ENCODE measurements around the gene IL12RB2.

The IL12RB2 gene

DNA sequence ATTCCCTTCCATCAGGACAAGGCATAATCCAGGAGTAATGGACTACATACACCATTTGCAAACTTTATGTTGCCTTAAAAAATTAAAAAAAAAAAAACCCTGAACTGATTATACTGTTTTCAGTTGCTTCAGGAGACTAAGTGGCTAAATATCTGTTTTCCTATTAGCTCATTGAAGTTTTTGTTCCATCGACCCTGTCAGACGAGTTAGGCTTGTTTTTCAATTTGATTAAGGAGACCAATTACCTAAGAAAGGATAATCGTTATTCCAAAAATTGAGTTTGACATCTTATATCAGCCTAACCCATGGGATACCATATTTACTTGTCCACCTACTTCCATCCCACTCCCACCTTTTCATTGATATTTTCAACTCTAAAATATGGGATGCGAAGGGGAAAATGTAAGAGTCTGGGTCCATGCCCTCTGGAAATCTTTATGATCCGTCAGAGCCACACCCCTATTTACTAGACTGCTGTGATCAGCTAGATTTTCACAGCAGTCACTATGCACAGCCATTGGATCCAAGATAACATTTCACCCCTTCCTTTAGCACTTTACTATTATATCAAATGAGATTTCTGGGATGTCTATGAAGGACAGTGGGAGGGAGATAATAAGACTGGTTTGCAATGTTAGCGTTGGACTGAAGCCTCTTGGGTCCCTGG lies 41.0 kb downstream of the IL12RB2 start:
- no peak for DNase-seq (ENCODE audit: low spot score)

DNA sequence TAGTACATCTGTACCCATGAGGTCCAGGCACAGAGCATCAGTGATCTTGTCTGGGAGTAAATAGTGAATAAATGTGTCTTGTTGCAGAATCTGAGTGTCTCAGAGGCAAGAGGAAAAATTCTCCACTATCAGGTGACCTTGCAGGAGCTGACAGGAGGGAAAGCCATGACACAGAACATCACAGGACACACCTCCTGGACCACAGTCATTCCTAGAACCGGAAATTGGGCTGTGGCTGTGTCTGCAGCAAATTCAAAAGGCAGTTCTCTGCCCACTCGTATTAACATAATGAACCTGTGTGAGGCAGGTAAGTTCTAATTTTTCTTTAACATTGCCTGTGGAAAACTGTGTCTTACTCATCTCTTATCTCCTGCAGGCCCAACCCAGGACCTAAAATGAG lies 43.1 kb downstream of the IL12RB2 start:
- DNase-seq (ENCODE audit: low spot score): no peak

DNA sequence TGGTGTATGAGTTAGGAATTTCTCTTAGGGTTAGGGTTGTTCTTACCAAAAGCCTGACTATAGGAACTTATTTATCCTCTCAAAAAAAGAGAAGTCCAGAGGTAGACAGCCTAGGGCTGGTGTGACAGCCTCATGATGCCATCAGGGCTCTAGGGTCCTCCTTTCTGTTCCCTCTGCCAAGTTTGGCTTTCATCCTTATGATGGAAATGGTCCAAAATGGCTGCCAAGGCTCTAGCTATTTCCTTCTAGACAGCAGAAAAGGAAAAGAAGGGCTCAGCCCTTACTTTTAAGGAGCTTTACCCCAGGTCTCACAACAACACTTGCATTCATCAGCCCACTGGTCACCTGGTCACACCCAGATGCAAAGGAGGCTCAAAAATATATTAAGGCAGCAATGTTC lies 44.5 kb downstream of the IL12RB2 start:
- DNase-seq (ENCODE audit: low spot score): no peak

DNA sequence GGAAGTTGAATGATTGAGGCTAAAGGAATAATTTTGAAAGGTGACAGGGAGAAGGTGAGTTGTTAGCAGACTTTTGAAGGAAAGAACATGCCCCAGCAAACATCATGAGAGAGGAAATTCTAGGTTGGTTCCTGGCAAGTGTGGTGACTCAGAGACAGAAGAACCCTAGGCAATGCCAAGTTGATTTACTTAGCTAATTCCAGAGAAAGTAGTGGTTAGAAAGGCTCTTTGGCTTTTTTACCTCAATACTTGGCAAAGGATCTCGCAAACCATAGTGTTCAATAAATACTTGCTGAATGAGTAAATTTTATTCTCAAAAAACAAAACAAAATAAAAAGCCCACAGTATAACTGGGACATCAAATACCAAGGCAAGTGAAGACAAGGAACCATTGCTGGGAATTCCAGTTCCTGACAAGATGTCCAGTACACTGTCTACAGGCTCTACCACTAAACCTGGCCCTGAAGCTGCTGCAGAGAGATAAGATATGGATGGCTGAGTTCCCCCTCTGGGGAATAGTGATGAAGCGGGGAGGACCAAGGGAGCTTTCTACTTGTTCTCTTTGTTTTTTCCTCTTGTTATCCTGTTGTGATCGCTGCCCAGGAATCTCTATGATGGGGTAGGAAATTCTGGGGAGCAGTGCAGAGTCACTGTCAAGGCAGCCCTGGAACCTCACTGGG lies 48.2 kb downstream of the IL12RB2 start:
- no peak for DNase-seq (ENCODE audit: low spot score)

DNA sequence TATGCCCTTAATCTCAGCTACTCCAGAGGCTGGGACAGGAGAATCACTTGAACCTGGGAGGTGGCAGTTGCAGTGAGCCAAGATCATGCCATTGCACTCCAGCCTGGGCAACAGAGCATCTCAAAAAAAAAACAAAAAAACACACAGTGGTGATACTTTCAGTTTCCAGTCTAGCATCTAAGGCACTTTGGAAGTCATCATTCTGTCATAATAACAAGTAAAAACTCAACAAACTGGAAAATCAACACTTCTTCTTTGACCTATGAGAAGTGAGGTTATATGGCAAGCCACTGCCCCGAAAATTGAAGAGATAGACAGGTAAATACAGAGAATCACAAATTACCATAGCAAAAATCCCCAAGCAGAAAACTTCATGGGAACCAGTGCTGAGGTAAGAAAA lies 51.9 kb downstream of the IL12RB2 start:
- DNase-seq (ENCODE audit: low spot score): no peak

DNA sequence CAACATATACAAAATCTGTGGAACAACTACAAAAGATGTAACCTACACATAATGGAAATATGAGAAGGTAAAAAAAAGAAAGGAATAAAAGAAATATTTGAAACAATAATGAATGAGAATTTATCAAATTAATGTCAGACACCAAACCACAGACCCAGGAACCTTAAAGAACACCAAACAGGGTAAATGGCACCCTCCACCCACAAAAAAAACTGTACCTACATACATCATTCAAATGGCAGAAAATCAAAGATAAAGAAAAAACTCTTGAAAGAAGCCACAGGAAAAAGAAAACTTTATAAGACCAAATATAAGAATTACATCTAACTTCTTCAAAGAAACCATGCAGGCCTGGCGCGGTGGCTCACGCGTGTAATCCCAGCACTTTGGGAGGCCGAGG lies 54.0 kb downstream of the IL12RB2 start:
- DNase-seq (ENCODE audit: low spot score): no peak

DNA sequence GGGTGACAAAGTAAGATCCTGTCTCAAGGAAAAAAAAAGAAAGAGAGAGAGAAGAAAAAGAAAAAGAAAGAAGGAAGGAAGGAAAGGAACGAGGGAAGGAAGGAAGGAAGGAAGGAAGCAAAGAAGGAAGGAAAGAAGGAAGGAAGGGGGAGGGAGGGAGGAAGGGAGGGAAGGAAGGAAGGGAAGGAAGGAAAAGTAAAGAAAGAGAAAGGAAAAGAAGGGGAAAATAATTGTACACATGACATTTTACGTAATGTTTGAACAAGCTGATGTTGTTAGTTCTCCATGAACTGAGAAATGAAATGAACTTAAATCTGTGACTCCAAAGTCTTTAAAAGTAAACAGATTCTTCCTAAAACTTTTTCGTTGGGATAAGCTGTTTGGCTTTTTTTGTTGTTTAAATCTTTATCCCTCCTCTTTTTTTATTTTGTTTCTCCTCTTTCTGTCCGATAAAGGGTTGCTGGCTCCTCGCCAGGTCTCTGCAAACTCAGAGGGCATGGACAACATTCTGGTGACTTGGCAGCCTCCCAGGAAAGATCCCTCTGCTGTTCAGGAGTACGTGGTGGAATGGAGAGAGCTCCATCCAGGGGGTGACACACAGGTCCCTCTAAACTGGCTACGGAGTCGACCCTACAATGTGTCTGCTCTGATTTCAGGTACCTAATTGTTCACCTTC lies 59.8 kb downstream of the IL12RB2 start:
- no peak for DNase-seq (ENCODE audit: low spot score)

DNA sequence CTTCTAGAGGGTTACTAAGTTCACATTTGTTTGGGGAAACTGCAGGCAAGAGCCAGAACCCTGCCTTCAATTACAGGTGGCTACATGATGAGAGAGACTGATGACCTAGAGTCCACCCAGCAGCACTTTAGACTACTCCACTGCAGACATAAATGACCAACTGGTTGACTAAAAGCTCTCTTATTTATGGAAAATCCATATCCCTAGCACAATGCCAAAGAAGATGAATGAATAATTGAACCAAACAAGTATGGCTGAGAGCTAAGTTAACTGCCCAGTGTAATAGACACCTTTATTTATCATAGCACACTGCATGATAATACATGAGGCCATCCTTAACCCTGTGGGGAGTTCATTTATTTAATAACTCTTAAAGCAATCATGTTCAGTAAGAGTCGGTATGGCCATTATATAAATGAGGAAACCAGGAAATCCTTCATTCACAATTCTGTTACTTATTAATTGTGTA lies 60.4 kb downstream of the IL12RB2 start:
- DNase-seq (ENCODE audit: low spot score): no peak

DNA sequence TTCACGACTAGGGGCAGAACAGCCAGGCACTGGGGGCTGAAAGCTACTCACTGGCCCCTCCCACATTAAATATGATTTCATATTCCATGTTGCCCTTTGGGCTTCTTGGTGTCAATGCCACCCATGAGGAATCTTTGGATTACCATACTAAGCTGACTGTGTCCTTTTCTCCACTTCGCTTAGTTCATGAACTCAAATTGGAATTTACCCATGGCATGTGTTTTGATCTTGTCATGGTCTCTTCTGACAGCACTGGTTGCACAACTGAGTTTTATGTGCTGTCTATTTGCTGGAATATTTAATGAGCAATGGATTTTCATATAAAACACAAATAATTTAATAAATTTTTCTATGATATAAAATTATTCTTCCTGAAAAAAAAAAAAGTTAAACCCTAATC lies 63.4 kb downstream of the IL12RB2 start:
- no peak for DNase-seq (ENCODE audit: low spot score)

DNA sequence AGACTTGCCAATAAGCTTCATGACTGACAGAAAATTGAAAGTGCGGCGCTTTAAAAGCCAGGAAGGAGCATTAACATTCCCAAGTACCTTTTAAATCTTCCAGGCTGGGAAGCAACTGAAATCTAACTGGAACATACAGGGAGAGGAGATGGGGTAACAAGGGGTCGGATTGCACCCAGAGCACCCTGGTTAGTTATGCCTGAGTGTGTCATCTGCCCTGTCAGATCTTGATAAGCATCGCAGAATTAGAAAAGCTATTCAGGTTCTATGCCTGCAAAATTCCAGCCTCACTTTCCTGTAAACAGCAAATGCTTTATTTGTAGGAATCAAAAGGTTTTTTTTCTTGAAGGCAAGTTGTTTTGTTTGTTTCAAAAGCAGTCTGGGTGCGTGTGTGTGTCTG lies 64.0 kb downstream of the IL12RB2 start:
- no peak for DNase-seq (ENCODE audit: low spot score)

DNA sequence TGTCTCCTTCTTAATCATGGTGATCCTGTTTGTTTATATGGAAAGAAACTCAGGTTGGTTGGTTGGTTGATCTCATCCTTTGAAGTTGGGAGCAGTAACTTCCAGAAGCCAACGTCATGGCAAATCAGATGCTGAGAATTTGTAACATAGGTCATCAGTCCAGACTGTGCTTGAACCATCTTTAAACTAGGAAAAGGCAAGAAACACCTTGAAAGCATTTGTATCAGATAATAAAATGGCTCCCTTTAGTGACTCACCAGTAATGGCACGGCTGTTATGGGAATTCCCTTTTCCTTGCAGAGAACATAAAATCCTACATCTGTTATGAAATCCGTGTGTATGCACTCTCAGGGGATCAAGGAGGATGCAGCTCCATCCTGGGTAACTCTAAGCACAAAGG lies 64.5 kb downstream of the IL12RB2 start:
- no peak for DNase-seq (ENCODE audit: low spot score)

DNA sequence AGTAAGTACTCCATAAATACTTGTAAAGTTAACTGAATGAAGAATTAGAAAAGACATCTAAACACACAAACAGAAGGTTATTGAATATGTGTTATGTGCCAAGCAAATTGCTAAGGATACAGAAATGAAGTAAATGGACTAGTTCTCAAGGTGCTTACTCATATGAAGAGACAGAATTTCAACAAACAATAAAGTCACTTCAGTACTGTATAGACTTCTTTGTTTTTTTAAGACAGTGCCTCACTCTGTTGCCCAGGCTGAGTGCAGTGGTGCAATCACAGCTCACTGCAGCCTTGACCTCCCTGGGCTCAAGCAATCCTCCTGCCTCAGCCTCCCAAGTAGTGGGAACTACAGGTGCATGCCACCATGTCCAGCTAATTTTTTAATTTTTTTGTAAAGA lies 65.2 kb downstream of the IL12RB2 start:
- DNase-seq (ENCODE audit: low spot score): no peak

DNA sequence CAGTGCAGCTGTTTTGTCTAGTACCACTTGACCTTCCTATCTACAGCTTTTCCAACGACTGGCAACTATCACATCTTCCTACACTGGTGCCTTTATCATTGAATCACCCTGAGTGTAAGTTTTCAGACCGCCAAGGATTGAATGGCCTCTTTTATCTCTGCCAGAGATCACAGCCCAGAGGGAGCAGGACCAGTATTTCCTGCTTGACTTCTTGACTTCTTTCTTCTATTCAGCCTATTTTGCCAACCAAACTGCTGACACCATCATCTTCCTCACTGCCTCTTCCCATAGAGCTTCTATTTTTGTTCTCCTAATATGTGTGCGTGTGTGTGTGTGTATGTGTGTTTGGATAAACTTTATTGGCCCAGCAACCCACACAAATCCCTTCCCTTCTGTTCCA lies 68.7 kb downstream of the IL12RB2 start:
- no peak for DNase-seq (ENCODE audit: low spot score)

DNA sequence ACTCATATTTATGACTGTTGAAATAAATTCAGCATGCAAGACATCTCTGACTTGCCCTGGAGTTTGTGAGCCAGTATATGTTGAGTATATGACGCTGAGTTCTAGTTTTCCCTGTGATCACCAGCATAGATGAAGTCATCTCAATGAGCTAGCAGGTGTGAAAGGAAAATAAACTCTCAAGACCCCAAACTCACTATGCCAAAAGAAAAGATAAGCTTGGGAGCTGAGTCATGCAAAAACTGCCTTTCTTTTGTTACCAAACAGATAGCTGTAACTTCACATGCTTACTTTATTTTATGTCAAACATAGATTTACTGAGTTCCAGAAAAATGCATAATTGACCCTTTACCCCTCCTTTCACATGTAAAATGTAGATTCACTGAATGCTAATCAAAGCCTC lies 69.6 kb downstream of the IL12RB2 start:
- DNase-seq (ENCODE audit: low spot score): no peak

DNA sequence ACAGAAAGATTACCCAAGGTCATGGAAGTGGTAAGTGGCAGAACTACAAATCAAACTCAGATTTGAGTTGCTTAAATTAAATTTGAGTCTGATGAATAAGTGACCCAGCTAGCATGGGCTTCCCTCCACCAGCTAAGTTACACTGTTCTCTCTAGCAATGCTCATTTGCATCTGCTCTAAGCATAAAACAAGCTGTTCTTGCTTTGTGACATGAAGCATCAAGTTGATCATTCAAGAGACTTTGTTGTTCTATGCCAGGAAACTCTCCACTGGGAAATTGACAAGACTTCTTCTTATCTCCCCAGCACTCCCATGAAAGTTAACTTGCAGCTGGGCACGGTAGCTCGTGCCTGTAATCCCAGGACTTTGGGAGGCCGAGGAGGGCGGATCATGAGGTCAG lies 73.5 kb downstream of the IL12RB2 start:
- DNase-seq (ENCODE audit: low spot score): no peak

DNA sequence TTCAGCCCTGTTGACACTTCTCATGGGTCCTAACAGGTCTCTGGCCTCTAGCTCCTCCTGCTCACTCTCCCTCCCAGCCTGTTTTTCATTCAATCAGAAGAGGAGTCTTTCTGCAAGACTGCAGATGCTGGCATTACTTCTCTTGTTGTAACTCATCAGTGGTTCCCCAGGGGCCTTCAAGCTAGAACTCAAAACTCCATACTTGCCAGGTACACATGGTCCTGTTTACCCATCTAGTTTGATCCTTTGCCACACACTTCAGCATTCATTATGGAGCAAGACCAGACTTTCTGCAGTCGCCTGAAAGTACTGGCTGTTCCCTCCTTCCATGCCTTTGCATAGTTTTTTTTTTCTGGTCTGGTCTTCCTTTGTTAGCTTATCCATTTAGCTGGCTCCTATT lies 74.6 kb downstream of the IL12RB2 start:
- DNase-seq (ENCODE audit: low spot score): no peak

DNA sequence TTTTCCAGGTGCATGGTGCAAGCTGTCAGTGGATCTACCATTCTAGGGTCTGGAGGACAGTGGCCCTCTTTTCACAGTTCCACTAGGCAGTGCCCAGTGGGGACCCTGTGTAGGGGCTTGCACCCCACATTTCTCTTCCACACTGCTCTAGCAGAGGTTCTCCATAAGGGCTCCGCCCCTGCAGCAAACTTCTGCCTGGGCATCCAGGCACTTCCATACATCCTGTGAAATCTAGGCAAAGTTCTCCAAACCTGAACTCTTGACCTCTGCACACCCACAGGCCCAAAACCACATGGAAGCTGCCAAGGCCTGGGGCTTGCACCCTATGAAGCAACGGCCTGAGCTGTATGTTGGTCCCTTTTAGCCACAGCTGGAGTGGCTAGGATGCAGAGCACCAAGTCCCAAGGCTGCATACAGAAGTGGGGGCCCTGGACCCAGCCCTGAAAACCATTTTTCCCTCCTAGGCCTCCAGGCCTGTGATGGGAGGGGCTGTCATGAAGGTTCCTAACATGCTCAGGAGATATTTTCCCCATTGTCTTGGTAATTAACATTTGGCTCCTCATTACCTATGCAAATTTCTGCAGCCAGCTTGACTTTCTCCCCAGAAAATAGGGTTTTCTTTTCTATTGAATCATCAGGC lies 76.4 kb downstream of the IL12RB2 start:
- no peak for DNase-seq (ENCODE audit: low spot score)

DNA sequence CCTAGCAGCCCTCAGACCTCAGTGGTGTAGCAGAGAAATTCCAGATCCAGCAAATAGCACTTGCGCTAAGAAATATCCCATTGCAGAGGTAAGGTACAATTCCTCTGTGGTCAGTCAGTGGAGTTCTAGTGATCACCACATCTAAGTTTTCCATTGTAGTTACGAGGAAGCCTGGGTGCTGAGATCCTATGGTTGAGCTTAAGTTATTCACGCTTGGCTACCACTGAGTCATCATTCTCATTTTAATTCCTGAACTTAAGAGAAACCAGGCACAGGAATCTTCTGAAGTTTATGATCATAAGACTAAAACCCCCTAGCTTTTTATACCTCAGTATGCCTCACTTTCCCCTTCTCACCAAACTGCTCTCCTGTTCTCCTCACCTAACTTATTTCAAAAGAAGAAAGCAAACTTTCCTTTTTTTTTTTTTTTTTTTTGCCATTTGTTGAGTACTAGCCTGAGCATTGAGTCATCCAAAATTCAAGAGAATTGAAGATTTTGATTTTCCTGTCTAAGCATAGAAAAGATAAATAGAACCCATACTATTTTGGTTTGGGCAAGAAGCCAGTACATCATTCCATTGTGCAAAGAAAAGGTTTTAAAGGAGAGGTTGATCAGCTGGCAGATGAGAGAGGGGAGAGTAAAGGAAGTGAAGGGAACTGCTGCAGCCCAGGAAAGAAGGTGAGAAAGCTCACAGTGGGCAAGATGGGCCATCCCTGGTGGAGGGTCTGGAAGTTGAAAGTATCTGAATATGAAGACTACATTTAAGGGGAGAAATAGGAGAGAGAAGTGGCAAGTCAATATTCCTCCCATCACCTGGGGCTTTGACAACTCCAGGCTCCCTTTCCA lies 82.6 kb downstream of the IL12RB2 start:
- DNase-seq (ENCODE audit: low spot score): no peak

DNA sequence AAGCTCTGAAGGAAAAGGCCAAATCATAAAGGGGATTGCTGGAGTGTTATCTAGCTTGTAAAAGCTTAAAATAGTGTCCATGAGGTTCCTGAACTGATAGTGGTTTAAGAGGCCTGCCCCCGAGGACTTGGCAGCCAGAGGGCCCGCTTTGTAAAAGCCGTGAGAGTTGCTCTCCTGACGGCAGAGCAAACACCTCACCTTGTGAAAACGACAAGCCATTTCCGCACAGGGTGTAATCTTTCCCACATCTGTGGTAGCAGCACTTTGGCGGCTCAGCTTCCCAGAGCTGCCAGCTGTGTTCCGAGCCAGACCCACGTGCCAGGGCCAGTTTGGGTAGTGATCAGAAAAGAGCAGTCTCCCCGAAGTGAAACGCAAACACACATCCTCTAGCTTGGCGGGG lies 85.6 kb downstream of the IL12RB2 start:
- no peak for DNase-seq (ENCODE audit: low spot score)

DNA sequence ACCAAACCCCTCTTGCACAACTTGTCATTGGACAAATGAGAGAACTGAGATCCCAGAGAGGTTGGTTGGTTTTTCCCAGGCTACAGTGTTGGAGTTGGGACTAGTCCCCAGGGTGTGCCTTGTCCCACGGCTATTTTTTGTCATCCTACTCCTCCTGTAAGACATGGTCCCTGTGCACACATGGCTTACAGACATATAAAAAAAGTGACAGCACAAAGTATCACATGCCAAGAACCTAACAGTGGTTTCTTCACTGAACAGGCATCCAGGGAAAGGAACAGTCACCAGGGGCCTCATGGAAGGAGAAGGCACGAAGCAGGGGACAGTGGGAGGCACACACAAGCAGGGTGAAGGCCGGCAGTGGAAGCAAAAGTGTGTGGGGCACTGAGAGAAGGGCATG lies 86.1 kb downstream of the IL12RB2 start:
- DNase-seq (ENCODE audit: low spot score): no peak

DNA sequence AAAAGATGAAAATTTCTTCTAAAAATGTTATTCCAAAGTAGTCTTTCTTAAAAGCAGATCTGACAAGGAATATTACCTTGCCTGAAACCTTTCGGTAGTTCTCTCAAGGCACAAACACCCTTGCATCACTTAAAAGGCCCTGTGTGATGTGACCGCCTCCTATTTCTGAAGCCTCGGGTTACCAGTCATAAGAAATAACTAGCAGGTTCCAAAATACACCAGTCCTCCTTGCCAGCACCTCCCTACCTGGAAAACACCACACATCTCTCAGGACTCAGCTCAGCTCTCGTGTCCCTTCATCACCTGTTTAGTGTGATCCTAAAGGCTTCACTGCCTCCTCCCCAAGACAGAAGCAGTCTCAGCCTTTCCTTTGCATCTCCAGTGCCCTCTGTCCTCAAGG lies 86.9 kb downstream of the IL12RB2 start:
- DNase-seq (ENCODE audit: low spot score): no peak

Measured in left forelimb (tissue), 1 donor.